ENCODE data around the gene MACF1.
"Not testable (repeated sequence)": the region's sequence is repeated elsewhere in the genome, so short reads cannot be mapped to it uniquely, and the experiment has no call there.

Gene MACF1

DNA sequence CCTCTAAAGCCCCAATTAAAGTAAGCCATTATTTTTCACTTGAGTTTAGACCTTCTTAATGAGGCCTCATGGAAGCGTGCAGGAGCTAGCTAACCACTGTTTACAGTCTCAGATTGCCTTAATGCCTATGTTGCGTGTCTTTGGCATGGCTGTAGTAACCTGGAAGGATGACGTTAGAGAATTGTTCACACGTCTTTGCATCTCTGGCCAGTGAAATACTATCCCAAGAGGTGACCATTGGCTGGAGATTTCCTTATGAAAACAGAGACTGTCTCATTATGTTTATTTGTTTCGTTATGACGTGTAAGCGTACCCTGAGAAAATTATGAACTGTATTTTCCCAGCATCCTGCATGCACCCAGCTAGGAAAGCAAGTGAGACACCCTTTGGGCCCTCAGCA lies 268.3 kb downstream of the MACF1 start:
- no peak for DNase-seq

- DNase-seq: no peak
Measured at GRCh38 chr1:39473324-39473723, 268.8 kb downstream of the MACF1 start.

DNA sequence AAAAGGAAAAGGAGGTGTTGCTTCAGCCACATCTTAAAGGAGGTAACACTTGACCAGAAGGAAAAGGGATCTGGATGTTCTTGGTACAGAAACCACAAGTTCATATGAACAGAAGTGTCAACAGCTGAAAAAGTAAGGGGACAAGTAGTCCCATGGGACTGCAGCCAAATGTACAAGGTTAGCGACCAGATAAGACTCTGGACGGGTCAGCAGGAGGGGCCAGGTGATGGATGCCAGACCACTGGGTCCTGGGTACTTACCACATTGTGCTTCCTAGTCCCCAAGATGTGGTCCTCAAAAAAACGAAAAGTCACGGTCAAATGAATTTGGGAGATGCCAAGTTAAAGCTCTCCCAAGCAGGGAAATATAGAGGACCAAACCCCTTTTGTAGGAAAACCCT lies 270.3 kb downstream of the MACF1 start:
- no peak for DNase-seq

GRCh38 chr1:39475551-39475950 lies 271.1 kb downstream of the MACF1 start:
- not testable (repeated sequence) for DNase-seq

GRCh38 chr1:39478126-39478915 lies 273.8 kb downstream of the MACF1 start:
- DNase-seq: no peak

- DNase-seq: no peak
Measured at GRCh38 chr1:39481289-39481688, 276.8 kb downstream of the MACF1 start.

- no peak for DNase-seq
Measured at GRCh38 chr1:39483276-39483675, 278.8 kb downstream of the MACF1 start.

- DNase-seq: no peak
Measured at GRCh38 chr1:39484564-39484963, 280.1 kb downstream of the MACF1 start.

- no peak for DNase-seq
Measured at GRCh38 chr1:39485046-39485803, 280.7 kb downstream of the MACF1 start.

DNA sequence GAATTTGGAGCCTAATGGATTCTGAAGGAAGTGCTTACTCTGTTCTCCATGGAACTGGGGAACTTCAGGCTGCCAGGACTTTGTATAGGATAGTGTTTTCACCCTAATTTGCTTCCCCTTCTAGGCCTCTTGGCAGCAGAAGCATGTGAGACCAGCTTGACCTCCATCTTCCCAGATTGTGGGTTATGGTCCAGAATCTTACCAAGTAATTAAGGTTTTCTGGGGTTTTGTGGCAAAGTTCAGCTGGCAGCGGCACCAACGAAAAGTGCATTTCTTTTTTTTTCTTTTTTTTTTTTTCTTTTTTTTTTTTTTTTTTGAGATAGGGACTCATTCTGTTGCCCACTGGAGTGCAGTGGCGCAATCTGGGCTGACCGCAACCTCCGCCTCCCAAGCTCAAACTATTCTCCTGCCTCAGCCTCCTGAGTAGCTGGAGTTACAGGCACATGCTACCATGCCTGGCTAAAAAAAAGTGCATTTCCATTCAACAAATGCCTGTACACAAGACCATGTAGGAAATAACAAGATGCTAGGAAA lies 283.6 kb downstream of the MACF1 start:
- DNase-seq: no peak

- DNase-seq: no peak
Measured at GRCh38 chr1:39488793-39489566, 284.5 kb downstream of the MACF1 start.

GRCh38 chr1:39489567-39490239 lies 285.2 kb downstream of the MACF1 start:
- DNase-seq: no peak

DNA sequence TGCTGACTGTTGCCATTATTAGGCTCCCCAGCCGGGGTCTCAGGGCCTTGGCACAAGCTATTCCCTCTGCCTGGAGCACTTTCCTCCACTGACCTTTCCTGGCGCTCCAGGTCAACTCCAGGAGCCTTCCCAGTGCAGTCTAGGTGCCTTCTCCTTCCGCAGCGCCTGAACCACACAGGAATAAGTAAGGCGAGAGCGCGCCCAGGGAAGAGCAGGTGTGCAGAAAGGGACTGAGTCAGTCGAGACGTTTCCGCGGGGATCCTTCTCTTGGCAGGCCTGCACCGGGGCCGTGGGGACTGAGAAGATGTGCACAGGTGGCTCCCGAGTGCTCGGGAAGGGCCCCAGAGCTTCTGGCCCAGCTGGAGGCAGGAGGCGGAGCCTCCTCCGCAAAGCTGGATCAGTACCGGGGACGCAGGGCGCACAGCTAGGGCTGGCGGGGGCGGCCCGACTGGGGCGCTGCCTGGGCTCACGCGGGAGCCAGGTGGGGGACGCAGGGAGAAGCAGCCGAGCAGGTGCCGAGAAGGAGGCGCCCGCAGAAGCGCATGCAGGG lies 286.2 kb downstream of the MACF1 start:
- DNase-seq: peak in 1 of 2 experiments; percentile 39

- DNase-seq: peak; percentile 24 to 73
Measured at GRCh38 chr1:39491146-39491921, 286.8 kb downstream of the MACF1 start, which contains the start of gene BMP8A. BMP8A (plus strand) TSS chr1:39491636; CDS start chr1:39491992, 356 bp downstream.

DNA sequence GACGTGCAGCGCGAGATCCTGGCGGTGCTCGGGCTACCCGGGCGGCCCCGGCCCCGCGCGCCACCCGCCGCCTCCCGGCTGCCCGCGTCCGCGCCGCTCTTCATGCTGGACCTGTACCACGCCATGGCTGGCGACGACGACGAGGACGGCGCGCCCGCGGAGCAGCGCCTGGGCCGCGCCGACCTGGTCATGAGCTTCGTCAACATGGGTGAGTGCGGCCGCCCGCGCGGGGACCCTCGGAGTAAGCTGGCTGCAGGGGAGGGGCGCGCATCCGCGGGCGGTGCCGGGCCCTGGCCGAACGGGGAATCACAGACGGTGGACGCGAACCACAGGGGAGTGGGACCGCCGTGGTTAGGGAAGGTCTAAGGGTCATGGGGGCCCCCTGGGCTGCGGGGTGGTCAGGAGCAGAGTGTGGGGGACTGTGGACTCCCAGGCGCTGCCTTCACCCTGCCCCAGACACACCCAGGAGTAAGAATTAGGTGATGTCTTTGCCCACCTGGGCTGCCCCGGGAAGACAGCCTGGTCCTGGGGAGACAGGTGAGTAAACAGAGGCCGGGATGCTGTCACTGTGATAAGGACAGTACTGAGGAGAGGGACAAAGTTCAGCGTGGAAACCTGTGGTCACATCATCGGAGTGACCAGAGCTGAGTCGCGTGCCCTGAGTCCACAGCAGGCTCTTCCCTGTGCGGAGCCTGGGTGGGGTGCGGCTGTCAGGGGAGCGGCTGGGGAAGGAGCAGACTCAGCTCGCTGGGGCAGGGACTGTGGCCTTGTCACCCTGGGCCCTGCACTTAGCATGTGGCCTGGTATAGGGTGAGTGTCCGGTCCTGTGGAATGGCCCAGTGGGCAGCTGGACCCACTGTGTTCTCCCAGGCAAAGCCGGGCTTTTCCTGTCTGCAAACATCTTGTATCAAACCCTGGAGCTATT lies 287.9 kb downstream of the MACF1 start:
- DNase-seq: not testable (repeated sequence)

GRCh38 chr1:39493043-39493810 lies 288.7 kb downstream of the MACF1 start:
- DNase-seq: not testable (repeated sequence)

DNA sequence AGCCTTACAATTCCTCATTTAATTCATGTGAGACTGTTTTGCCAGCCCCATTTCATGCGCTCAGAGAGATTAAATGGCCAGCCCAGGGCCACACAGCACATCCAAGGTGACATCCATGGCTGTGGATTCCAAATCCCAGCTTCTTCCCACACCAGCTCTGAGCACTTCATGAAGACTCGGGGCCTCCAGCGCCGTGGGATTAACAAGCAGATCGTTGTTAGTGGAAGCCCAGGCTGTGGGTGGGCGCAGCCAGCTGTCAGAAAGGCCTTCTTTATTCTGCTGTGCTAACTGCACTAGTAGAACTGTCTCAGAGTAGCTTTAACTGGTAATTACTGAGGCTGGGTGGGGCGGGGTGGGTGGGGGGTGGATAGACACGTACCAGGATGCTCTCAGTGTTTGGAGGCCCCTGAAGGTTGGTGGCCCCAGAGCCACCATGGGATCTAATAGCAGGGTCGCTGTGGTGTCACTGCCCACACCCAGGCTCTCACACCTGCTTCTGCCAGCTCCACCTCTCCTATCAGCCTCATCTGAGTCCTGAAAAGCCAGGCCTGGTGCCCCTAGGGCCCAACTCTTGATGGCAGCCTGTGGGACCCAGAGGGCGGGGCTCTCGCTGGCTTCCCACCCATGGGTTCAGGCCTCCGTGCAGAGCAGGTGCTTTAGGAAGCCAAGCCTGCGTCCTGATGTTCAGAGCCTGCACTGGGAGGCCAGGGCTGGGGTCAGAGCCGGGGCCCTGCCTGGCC lies 290.3 kb downstream of the MACF1 start:
- DNase-seq: no peak

DNA sequence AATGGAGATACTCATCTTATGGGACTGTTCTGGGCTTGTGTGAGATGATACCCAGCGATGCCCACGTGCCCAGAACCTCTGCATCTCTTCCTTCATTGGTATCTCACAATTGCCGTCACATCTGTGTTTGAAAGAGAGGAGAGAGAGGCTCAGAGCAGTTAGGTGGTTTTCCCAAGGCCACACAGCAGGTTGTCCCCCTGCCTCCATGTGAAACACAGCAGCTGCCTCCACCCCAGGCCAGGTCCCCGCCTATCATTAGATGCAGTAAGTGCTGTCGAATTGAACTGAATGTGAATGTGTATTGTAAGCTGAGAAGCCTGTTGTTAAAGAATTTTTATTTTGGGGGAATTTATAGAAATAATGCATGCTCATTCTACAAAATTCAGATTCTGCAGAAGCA lies 292.0 kb downstream of the MACF1 start:
- DNase-seq: not testable (repeated sequence)

DNA sequence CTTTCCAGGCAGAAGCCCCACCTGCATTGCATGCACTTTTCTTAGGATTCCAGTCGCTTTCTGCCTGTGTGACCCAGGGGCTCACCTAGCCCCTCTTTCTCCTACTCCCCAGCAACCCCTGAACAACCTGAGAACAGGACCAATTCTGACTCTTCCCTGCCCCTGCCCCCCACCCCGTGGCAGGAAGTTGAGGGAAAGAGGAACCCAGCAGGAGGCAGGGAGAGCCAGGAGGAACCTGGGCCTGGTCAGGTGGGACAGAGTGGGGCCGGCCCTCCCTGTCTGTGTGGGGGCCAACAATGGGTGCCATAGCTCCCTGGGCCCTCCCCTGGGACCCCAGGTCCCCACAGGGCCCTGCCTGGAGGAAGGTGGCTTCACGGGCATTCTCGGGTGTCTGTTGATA lies 293.1 kb downstream of the MACF1 start:
- DNase-seq: no peak
